Measurements from ENCODE around the gene GRK5.

GRCh38 chr10:119364645-119365600, 157.6 kb downstream of the GRK5 start:
- TF ChIP-seq, protein P1, sequence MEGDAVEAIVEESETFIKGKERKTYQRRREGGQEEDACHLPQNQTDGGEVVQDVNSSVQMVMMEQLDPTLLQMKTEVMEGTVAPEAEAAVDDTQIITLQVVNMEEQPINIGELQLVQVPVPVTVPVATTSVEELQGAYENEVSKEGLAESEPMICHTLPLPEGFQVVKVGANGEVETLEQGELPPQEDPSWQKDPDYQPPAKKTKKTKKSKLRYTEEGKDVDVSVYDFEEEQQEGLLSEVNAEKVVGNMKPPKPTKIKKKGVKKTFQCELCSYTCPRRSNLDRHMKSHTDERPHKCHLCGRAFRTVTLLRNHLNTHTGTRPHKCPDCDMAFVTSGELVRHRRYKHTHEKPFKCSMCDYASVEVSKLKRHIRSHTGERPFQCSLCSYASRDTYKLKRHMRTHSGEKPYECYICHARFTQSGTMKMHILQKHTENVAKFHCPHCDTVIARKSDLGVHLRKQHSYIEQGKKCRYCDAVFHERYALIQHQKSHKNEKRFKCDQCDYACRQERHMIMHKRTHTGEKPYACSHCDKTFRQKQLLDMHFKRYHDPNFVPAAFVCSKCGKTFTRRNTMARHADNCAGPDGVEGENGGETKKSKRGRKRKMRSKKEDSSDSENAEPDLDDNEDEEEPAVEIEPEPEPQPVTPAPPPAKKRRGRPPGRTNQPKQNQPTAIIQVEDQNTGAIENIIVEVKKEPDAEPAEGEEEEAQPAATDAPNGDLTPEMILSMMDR (IDR thresholded peaks at IDR 0.05; ENCODE audit: low read length), result no peak
- no peak for TF ChIP-seq EZH2phosphoT487 (IDR thresholded peaks at IDR 0.05; ENCODE audit: low read length)
- TF ChIP-seq EZH2 (optimal IDR thresholded peaks at IDR 0.05; ENCODE audit: low read depth, low read length), result no peak

All from MM.1S (cell line).